GM18909 (cell line): Measurements from ENCODE around the gene PER2.
"Not testable (repeated sequence)": the region's sequence is repeated elsewhere in the genome, so short reads cannot be mapped to it uniquely, and the experiment has no call there.

Source experiments
- ATAC-seq: cut with Tn5 transposase; IDR thresholded peaks from one replicate; pipeline ENCODE4 v1.9.1; 2021; ENCODE audit warnings: mild to moderate bottlenecking; ENCODE audit not compliant: unreplicated experiment, poor library complexity

PER2 gene

GRCh38 chr2:238313991-238314350 is 25.6 kb upstream of the PER2 start:
- ATAC-seq: no peak

GRCh38 chr2:238313289-238313990 is 25.0 kb upstream of the PER2 start:
- ATAC-seq: no peak

GRCh38 chr2:238310721-238311120 is 22.3 kb upstream of the PER2 start:
- ATAC-seq: not testable (repeated sequence)

- no peak for ATAC-seq
Observed at GRCh38 chr2:238308177-238308576, 19.8 kb upstream of the PER2 start.

GRCh38 chr2:238306672-238306998 is 18.2 kb upstream of the PER2 start:
- no peak for ATAC-seq

- no peak for ATAC-seq
Observed at GRCh38 chr2:238305965-238306671, 17.7 kb upstream of the PER2 start.

GRCh38 chr2:238305092-238305862 is 16.9 kb upstream of the PER2 start:
- no peak for ATAC-seq

GRCh38 chr2:238304116-238304515 is 15.7 kb upstream of the PER2 start:
- no peak for ATAC-seq

- ATAC-seq: no peak
Observed at GRCh38 chr2:238302751-238303150, 14.3 kb upstream of the PER2 start.

- no peak for ATAC-seq
Observed at GRCh38 chr2:238302087-238302486, 13.7 kb upstream of the PER2 start.

- no peak for ATAC-seq
Observed at GRCh38 chr2:238299803-238300202, 11.4 kb upstream of the PER2 start.

GRCh38 chr2:238296638-238297457 is 8.4 kb upstream of the PER2 start:
- no peak for ATAC-seq

- no peak for ATAC-seq
Observed at GRCh38 chr2:238295144-238296112, 7.0 kb upstream of the PER2 start.

- no peak for ATAC-seq
Observed at GRCh38 chr2:238294393-238295143, 6.2 kb upstream of the PER2 start.

- no peak for ATAC-seq
Observed at GRCh38 chr2:238294046-238294392, 5.6 kb upstream of the PER2 start.

GRCh38 chr2:238291550-238292281 is 3.3 kb upstream of the PER2 start:
- ATAC-seq: no peak

- no peak for ATAC-seq
Observed at GRCh38 chr2:238290715-238291549, 2.5 kb upstream of the PER2 start.
